SK-N-MC (cell line): Measurements from ENCODE around the gene ASPHD2.

Experiments used
- DNase-seq: peaks from one replicate; pipeline ENCODE4 v3.0.0-alpha.2; 2011; ENCODE audit warnings: low read depth, low spot score
- H3K27ac ChIP-seq: fragments of 200-600 bp; sonication (generic); 2 replicates; pipeline ENCODE4 v1.5.1; 2016; ENCODE audit warnings: mixed run types
- H3K36me3 ChIP-seq: fragments of 200-600 bp; sonication (generic); 2 replicates; pipeline ENCODE4 v1.6.1; 2017; ENCODE audit warnings: antibody characterized with exemption, low read length, mixed read lengths; ENCODE audit not compliant: insufficient read depth
- H3K4me3 ChIP-seq: fragments of 200-600 bp; sonication (generic); 2 replicates; pipeline ENCODE4 v1.5.1; 2016
- H3K9ac ChIP-seq: fragments of 200-600 bp; sonication (generic); 2 replicates; pipeline ENCODE4 v1.8.0; 2017; ENCODE audit warnings: mixed run types, mixed read lengths; ENCODE audit not compliant: insufficient read length
- H3K9me3 ChIP-seq: fragments of 200-600 bp; sonication (generic); 2 replicates; pipeline ENCODE4 v1.6.1; 2017; ENCODE audit warnings: low read depth, mild to moderate bottlenecking, antibody characterized with exemption, low read length, moderate library complexity, mixed read lengths
- EZH2 ChIP-seq: fragments of 200-600 bp; sonication (generic); IDR thresholded peaks from one replicate; pipeline ENCODE4 v1.6.1; 2017; ENCODE audit warnings: antibody characterized with exemption
- FOXP2 ChIP-seq: optimal IDR thresholded peaks from 2 replicates; pipeline ENCODE3; 2011; ENCODE audit warnings: mild to moderate bottlenecking, moderate library complexity; ENCODE audit not compliant: insufficient read depth; ENCODE audit errors: extremely low read length, control extremely low read depth
- POLR2AphosphoS5 ChIP-seq: IDR thresholded peaks from 2 replicates; pipeline ENCODE4 v1.6.1; 2012; ENCODE audit warnings: mild to moderate bottlenecking, low read depth, low read length, borderline replicate concordance

Gene ASPHD2

GRCh38 chr22:26429458-26430286, 612 bp downstream of the ASPHD2 start:
- TF ChIP-seq EZH2, result no peak
- TF ChIP-seq FOXP2, result no peak
- TF ChIP-seq POLR2AphosphoS5, result no peak
- Histone ChIP-seq H3K4me3 (peak overlapping the region; percentile 48), H3K36me3 (no peaks in the 10 kb centered on the region), H3K9me3 (no peaks in the 10 kb centered on the region), H3K9ac (no peak overlapping the region), H3K27ac (no peak overlapping the region)
- DNase-seq, result no peak

- Histone ChIP-seq H3K36me3 (no peaks in the 10 kb centered on the region), H3K4me3 (no peak overlapping the region), H3K9me3 (no peaks in the 10 kb centered on the region), H3K27ac (no peak overlapping the region), H3K9ac (no peak overlapping the region)
- TF ChIP-seq EZH2, result no peak
- no peak for TF ChIP-seq POLR2AphosphoS5
- no peak for TF ChIP-seq FOXP2
- no peak for DNase-seq
Measured at GRCh38 chr22:26430600-26430999, 1.5 kb downstream of the ASPHD2 start.

GRCh38 chr22:26431261-26431995, 2.4 kb downstream of the ASPHD2 start:
- no peak overlapping the region for H3K9ac ChIP-seq
- H3K9me3 ChIP-seq, result no peaks in the 10 kb centered on the region
- H3K4me3 ChIP-seq, result no peak overlapping the region
- H3K36me3 ChIP-seq, result no peaks in the 10 kb centered on the region
- no peak overlapping the region for H3K27ac ChIP-seq
- no peak for TF ChIP-seq POLR2AphosphoS5
- TF ChIP-seq EZH2, result no peak
- TF ChIP-seq FOXP2, result no peak
- no peak for DNase-seq

GRCh38 chr22:26432619-26433311, 3.7 kb downstream of the ASPHD2 start:
- Histone ChIP-seq H3K27ac (no peak overlapping the region), H3K9me3 (no peaks in the 10 kb centered on the region), H3K36me3 (no peaks in the 10 kb centered on the region), H3K9ac (no peak overlapping the region), H3K4me3 (no peak overlapping the region)
- no peak for TF ChIP-seq POLR2AphosphoS5
- no peak for TF ChIP-seq FOXP2
- TF ChIP-seq EZH2, result no peak
- no peak for DNase-seq

GRCh38 chr22:26433805-26434204, 4.7 kb downstream of the ASPHD2 start:
- Histone ChIP-seq H3K9ac (no peak overlapping the region), H3K9me3 (no peaks in the 10 kb centered on the region), H3K27ac (no peak overlapping the region), H3K4me3 (no peak overlapping the region), H3K36me3 (no peaks in the 10 kb centered on the region)
- DNase-seq, result no peak
- TF ChIP-seq EZH2, result no peak
- TF ChIP-seq POLR2AphosphoS5, result no peak
- no peak for TF ChIP-seq FOXP2

GRCh38 chr22:26435327-26436093, 6.5 kb downstream of the ASPHD2 start:
- Histone ChIP-seq H3K27ac (no peak overlapping the region), H3K36me3 (no peaks in the 10 kb centered on the region), H3K9me3 (no peaks in the 10 kb centered on the region), H3K4me3 (no peak overlapping the region), H3K9ac (no peak overlapping the region)
- no peak for DNase-seq
- TF ChIP-seq POLR2AphosphoS5, result no peak
- TF ChIP-seq EZH2, result no peak
- no peak for TF ChIP-seq FOXP2

- no peak for TF ChIP-seq POLR2AphosphoS5
- no peak for TF ChIP-seq FOXP2
- TF ChIP-seq EZH2, result no peak
- Histone ChIP-seq H3K9ac (no peak overlapping the region), H3K9me3 (no peaks in the 10 kb centered on the region), H3K36me3 (no peaks in the 10 kb centered on the region), H3K27ac (no peak overlapping the region), H3K4me3 (no peak overlapping the region)
- DNase-seq, result no peak
Measured at GRCh38 chr22:26436903-26437515, 7.9 kb downstream of the ASPHD2 start.
